HepG2 (cell line): ENCODE results near the gene PIGL. TPM values are rescaled to one million over a fixed set of nuclear protein-coding genes. Genes with fewer than 3 reads are reported as not detected.

ENCODE experiments used
- ARHGAP35 ChIP-seq: sonication (generic); formaldehyde crosslinking; IDR thresholded peaks from 2 replicates; pipeline ENCODE4 v1.9.0; 2022; ENCODE audit warnings: mild to moderate bottlenecking, inconsistent platforms, moderate library complexity, missing genetic modification reagents, borderline replicate concordance
- ATF7-NPFF ChIP-seq: sonication (generic); formaldehyde crosslinking; IDR thresholded peaks from 2 replicates; pipeline ENCODE4 v1.8.1; 2023; ENCODE audit warnings: mild to moderate bottlenecking, low read depth, missing genetic modification reagents, moderate library complexity
- EHMT2 ChIP-seq: fragments of 200-600 bp; sonication (generic); IDR thresholded peaks from 2 replicates; pipeline ENCODE4 v1.7.0; 2017; ENCODE audit warnings: antibody characterized with exemption, low read depth, low read length, borderline replicate concordance
- EP300 ChIP-seq, 3 experiments: sonication (generic) in 1 of 3; formaldehyde crosslinking in 1 of 3; IDR thresholded peaks; 2 replicates each; pipeline versions ENCODE4 v1.5.1 to v1.6.1; 2011 to 2020; ENCODE audit warnings: low read depth in 2 of 3, low read length in 2 of 3, borderline replicate concordance in 1 of 3, improper control_type of control experiment in 1 of 3, mild to moderate bottlenecking in 1 of 3, missing genetic modification reagents in 1 of 3, moderate library complexity in 1 of 3
- FOXC1 ChIP-seq: sonication (generic); formaldehyde crosslinking; IDR thresholded peaks from 2 replicates; pipeline ENCODE4 v1.8.0; 2022; ENCODE audit warnings: mild to moderate bottlenecking, missing genetic modification reagents, borderline replicate concordance
- GABPB1 ChIP-seq: IDR thresholded peaks from 2 replicates; pipeline ENCODE4 v1.6.1; 2016; ENCODE audit warnings: mild to moderate bottlenecking, missing genetic modification reagents, moderate library complexity, missing compliant biosample characterization
- NCOA2 ChIP-seq: sonication (generic); formaldehyde crosslinking; IDR thresholded peaks from 2 replicates; pipeline ENCODE4 v1.8.0; 2022; ENCODE audit warnings: inconsistent platforms
- NFKBIZ ChIP-seq: IDR thresholded peaks from 2 replicates; pipeline ENCODE4 v1.6.1; 2018; ENCODE audit warnings: missing genetic modification reagents, missing compliant biosample characterization
- RFXANK ChIP-seq: IDR thresholded peaks from 2 replicates; pipeline ENCODE4 v1.6.1; 2016
- SOX6 ChIP-seq, 2 experiments: fragments of 450-650 bp in 1 of 2; sonication (generic) in 1 of 2; formaldehyde crosslinking in 1 of 2; IDR thresholded peaks; 2 replicates each; pipeline versions ENCODE4 v1.4.0 to v1.6.1; 2017 to 2020; ENCODE audit warnings: antibody characterized with exemption in 1 of 2, mild to moderate bottlenecking in 1 of 2, missing genetic modification reagents in 1 of 2
- TOPORS ChIP-seq: sonication (generic); formaldehyde crosslinking; IDR thresholded peaks from 2 replicates; pipeline ENCODE4 v1.8.0; 2023; ENCODE audit warnings: mild to moderate bottlenecking, missing genetic modification reagents
- ZBTB3 ChIP-seq: sonication (generic); formaldehyde crosslinking; IDR thresholded peaks from 2 replicates; pipeline ENCODE4 v1.4.0; 2020; ENCODE audit warnings: low read depth, mild to moderate bottlenecking, moderate library complexity, missing genetic modification reagents, borderline replicate concordance
- ZFX ChIP-seq: sonication (generic); formaldehyde crosslinking; IDR thresholded peaks from 2 replicates; pipeline ENCODE4 v1.4.0; 2020; ENCODE audit warnings: mild to moderate bottlenecking, low read depth, missing genetic modification reagents, moderate library complexity
- ZNF484 ChIP-seq: sonication (generic); formaldehyde crosslinking; IDR thresholded peaks from 2 replicates; pipeline ENCODE4 v1.5.1; 2020; ENCODE audit warnings: mild to moderate bottlenecking, low read depth, missing genetic modification reagents, borderline replicate concordance
- ZNF496 ChIP-seq: sonication (generic); formaldehyde crosslinking; IDR thresholded peaks from 2 replicates; pipeline ENCODE4 v1.8.1; 2023; ENCODE audit warnings: mild to moderate bottlenecking, moderate library complexity, missing genetic modification reagents; ENCODE audit not compliant: insufficient replicate concordance
- ZNF557 ChIP-seq: sonication (generic); formaldehyde crosslinking; IDR thresholded peaks from 2 replicates; pipeline ENCODE4 v1.4.0; 2020; ENCODE audit warnings: missing genetic modification reagents
- ZNF670 ChIP-seq: sonication (generic); formaldehyde crosslinking; IDR thresholded peaks from 2 replicates; pipeline ENCODE4 v1.8.0; 2022; ENCODE audit warnings: mild to moderate bottlenecking, missing genetic modification reagents, borderline replicate concordance
- ZNF891 ChIP-seq: sonication (generic); formaldehyde crosslinking; IDR thresholded peaks from 2 replicates; pipeline ENCODE4 v1.5.0; 2020; ENCODE audit warnings: mild to moderate bottlenecking, missing genetic modification reagents
- ZZZ3 ChIP-seq: sonication (generic); formaldehyde crosslinking; IDR thresholded peaks from 2 replicates; pipeline ENCODE4 v1.4.0; 2020; ENCODE audit warnings: missing genetic modification reagents, mild to moderate bottlenecking, borderline replicate concordance
- polyA plus RNA-seq, 8 experiments: library from polyadenylated mRNA; depleted of rRNA in 3 of 8; stranded (reverse) in 7 of 8; unstranded in 1 of 8; fragments of >200 nt; fragmentation: Illumina TruSeq in 4 of 8; extraction: Trizol in 4 of 8; gene quantifications; 2 replicates each; pipeline versions ENCODE4 v1.2.1 to v1.2.3, GENCODE V29; 2011 to 2016; ENCODE audit warnings: low read depth in 4 of 8, missing spikeins in 1 of 8, mixed read lengths in 1 of 8; ENCODE audit not compliant: insufficient read depth in 1 of 8
- total RNA-seq, 5 experiments: library from RNA; depleted of rRNA; stranded (reverse); fragments of >200 nt; fragmentation: Illumina TruSeq; extraction: Trizol; gene quantifications; 2 replicates each; pipeline ENCODE4 v1.2.3, GENCODE V29; 2016; ENCODE audit warnings: low read depth in 1 of 5
- TF ChIP-seq, protein P1 (sequence below): sonication (generic); formaldehyde crosslinking; IDR thresholded peaks from 2 replicates; pipeline ENCODE4 v1.4.0; 2020; ENCODE audit warnings: missing genetic modification reagents
- TF ChIP-seq, protein P2 (sequence below): sonication (generic); formaldehyde crosslinking; IDR thresholded peaks from 2 replicates; pipeline ENCODE4 v1.4.0; 2020; ENCODE audit warnings: missing genetic modification reagents
- TF ChIP-seq, protein P3 (sequence below): sonication (generic); formaldehyde crosslinking; IDR thresholded peaks from 2 replicates; pipeline ENCODE4 v1.4.0; 2020; ENCODE audit warnings: missing genetic modification reagents
- TF ChIP-seq, protein P4 (sequence below): IDR thresholded peaks from 2 replicates; pipeline ENCODE4 v1.6.1; 2012; ENCODE audit warnings: low read depth, low read length, improper control_type of control experiment

Gene PIGL
- total and polyA plus RNA-seq, 2 of the 13 experiments (the other 11 are each of a cell fraction or from before 2014, with no cell fraction given) = 28.5 to 63.8 TPM

DNA sequence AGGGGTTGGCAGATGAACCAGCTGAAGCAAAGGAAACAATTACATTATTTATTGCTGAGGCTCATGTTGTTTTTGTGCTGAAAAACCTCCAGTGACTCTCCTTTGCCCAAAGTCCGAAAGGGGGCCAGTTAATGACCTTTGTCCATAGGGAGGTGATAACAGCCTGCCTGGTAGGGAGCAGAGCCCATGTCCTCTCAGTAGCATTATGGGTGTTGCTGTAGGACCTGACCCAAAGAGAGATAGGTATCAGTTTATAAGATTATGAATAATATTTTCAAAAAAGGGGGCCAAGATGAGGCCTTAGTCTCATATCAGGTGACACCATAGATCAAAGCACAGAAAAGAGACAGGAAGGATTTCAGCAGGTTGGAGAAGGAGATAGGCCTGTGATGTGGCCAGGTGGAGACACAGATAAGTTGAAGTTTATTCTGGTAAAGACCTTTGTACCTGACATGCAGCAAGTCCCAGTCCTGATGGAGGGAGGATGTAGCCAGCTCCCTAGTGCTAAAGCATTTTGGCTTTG is 81.2 kb downstream of the PIGL start (continued):
- TF ChIP-seq ZBTB3 (CRISPR knock-in tag) (no peak), EP300 (IDR thresholded peaks at IDR 0.05; ENCODE audit: low read depth in 2 of 2, low read length in 2 of 2) (peak; percentile 52 to 81; a peak in 2 of 4 replicates), EP300 (CRISPR knock-in tag; IDR thresholded peaks at IDR 0.05; ENCODE audit: borderline replicate concordance) (peak; percentile 22; the same call in 1 of the 2 replicates), ARHGAP35 (CRISPR knock-in tag) (no peak), GABPB1 (0 out of 2 replicates have a peak, but pooled peaks have one; percentile 18), ZNF670 (no peak), ZNF496 (CRISPR knock-in tag) (no peak), NCOA2 (CRISPR knock-in tag) (peak; percentile 22), ZNF484 (no peak), ATF7-NPFF (CRISPR knock-in tag) (no peak), FOXC1 (CRISPR knock-in tag) (peak; percentile 73), RFXANK (CRISPR knock-in tag) (no peak), ZFX (peak; percentile 53), NFKBIZ (CRISPR knock-in tag) (peak; percentile 31; the same call in 1 of the 2 replicates), ZZZ3 (CRISPR knock-in tag) (peak; percentile 36; the same call in 1 of the 2 replicates), EHMT2 (no peak), SOX6 (IDR thresholded peaks at IDR 0.05) (no peak), SOX6 (CRISPR knock-in tag; IDR thresholded peaks at IDR 0.05) (peak; percentile 79), TOPORS (peak; percentile 55; the same call in 1 of the 2 replicates), ZNF891 (CRISPR knock-in tag) (no peak), ZNF557 (CRISPR knock-in tag) (no peak)
- TF ChIP-seq, protein P1, sequence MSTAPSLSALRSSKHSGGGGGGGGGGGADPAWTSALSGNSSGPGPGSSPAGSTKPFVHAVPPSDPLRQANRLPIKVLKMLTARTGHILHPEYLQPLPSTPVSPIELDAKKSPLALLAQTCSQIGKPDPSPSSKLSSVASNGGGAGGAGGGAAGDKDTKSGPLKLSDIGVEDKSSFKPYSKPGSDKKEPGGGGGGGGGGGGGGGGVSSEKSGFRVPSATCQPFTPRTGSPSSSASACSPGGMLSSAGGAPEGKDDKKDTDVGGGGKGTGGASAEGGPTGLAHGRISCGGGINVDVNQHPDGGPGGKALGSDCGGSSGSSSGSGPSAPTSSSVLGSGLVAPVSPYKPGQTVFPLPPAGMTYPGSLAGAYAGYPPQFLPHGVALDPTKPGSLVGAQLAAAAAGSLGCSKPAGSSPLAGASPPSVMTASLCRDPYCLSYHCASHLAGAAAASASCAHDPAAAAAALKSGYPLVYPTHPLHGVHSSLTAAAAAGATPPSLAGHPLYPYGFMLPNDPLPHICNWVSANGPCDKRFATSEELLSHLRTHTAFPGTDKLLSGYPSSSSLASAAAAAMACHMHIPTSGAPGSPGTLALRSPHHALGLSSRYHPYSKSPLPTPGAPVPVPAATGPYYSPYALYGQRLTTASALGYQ (CRISPR knock-in tag) = no peak; the same call in 1 of the 2 replicates
- TF ChIP-seq, protein P2, sequence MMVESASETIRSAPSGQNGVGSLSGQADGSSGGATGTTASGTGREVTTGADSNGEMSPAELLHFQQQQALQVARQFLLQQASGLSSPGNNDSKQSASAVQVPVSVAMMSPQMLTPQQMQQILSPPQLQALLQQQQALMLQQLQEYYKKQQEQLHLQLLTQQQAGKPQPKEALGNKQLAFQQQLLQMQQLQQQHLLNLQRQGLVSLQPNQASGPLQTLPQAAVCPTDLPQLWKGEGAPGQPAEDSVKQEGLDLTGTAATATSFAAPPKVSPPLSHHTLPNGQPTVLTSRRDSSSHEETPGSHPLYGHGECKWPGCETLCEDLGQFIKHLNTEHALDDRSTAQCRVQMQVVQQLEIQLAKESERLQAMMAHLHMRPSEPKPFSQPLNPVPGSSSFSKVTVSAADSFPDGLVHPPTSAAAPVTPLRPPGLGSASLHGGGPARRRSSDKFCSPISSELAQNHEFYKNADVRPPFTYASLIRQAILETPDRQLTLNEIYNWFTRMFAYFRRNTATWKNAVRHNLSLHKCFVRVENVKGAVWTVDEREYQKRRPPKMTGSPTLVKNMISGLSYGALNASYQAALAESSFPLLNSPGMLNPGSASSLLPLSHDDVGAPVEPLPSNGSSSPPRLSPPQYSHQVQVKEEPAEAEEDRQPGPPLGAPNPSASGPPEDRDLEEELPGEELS (CRISPR knock-in tag) = peak; percentile 82
- TF ChIP-seq, protein P3, sequence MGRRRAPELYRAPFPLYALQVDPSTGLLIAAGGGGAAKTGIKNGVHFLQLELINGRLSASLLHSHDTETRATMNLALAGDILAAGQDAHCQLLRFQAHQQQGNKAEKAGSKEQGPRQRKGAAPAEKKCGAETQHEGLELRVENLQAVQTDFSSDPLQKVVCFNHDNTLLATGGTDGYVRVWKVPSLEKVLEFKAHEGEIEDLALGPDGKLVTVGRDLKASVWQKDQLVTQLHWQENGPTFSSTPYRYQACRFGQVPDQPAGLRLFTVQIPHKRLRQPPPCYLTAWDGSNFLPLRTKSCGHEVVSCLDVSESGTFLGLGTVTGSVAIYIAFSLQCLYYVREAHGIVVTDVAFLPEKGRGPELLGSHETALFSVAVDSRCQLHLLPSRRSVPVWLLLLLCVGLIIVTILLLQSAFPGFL (CRISPR knock-in tag) = no peak
- TF ChIP-seq, protein P4, sequence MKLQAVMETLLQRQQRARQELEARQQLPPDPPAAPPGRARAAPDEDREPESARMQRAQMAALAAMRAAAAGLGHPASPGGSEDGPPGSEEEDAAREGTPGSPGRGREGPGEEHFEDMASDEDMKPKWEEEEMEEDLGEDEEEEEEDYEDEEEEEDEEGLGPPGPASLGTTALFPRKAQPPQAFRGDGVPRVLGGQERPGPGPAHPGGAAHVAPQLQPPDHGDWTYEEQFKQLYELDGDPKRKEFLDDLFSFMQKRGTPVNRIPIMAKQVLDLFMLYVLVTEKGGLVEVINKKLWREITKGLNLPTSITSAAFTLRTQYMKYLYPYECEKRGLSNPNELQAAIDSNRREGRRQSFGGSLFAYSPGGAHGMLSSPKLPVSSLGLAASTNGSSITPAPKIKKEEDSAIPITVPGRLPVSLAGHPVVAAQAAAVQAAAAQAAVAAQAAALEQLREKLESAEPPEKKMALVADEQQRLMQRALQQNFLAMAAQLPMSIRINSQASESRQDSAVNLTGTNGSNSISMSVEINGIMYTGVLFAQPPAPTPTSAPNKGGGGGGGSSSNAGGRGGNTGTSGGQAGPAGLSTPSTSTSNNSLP = peak; percentile 71
